ENCODE results near the gene SRGAP2C. TPM values are rescaled to one million over a fixed set of nuclear protein-coding genes. Genes with fewer than 3 reads are reported as not detected.
"Not testable (repeated sequence)": the region's sequence is repeated elsewhere in the genome, so short reads cannot be mapped to it uniquely, and the experiment has no call there.

Gene SRGAP2C
- 10 to 100 TPM in 2 of 3 donors, 1 to 10 TPM in 1; 9.8 to 10.4 (median 10.3) TPM for total RNA-seq

DNA sequence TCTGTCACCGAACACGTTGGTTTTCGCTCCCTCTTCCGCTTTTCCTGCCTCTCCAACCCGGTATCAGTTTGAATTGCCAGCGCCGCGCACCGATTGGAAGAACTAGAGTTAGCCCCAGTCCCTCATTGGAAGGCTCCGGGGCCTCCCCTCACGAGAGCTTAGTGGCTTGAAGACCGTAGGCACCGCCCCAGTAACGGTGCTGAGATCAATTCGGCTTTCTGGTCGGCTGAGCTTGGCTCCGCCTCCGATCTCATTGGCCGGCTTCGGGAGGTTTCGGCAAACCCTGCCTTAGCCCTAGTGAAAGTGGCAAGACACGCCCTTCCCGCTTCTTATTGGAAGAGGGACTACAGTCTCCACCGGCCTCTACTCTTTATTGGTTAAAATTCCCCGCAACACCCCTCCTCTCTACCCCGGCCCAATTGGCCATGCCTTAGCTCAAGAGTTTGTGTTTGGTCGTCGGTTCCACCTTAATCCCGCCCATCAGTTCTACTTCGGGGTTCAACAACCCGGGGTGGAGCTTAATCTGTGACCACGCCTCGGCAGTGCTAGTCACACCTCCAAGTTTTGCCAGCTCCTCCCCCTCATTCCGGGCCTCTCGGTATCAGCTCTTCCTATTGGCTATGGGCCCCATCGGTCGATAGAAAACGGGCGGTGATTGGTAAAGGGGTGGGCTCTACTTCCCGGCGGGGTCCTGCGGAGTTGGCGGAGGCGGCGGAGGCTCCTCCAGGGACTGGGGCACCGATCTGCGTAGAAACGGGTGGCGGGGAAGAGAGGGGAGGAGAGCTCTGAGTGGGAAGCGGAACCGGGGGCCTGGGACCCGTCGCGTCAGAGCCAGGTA is at the start of gene SRGAP2C, which contains the start of gene FAM72B:
TSS of gene SRGAP2C (plus strand) at position 686 of the 838 bp plus-strand sequence. CDS start 2,472 bp downstream, outside the sequence.
TSS of gene FAM72B (minus strand) at position 51 of the 838 bp plus-strand sequence. CDS start 851 bp downstream, outside the sequence.
- DNase-seq: peak; percentile 84
- not testable (repeated sequence) for H3K27me3 Mint-ChIP-seq (ENCODE audit: low read depth); H3K36me3 Mint-ChIP-seq (ENCODE audit: insufficient read depth); H3K4me1 Mint-ChIP-seq (ENCODE audit: low read depth); H3K9me3 Mint-ChIP-seq
- H3K4me3 Mint-ChIP-seq: peak within 1 kb of the TSS; percentile 84
- peak; percentile 83 to 84 for ATAC-seq

DNA sequence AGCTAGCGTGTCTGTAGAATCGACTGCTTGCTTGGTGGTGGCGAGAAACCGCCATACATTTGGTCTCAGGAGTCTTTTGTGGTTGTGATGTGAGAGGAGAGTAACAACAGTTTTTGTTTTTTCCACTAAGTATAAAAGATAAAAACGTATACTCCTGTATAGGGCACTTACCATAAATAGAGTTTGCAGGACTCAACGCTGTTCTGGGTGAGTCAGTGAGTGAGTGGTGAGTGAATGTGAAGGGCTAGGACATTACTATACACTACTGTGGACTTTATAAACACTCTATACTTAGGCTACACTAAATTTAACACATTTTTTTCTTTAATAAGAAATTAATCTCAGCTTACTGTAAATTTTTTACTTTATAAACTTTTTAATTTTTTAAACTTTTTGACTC is 44.4 kb upstream of the SRGAP2C start:
- not testable (repeated sequence) for H3K4me3 Mint-ChIP-seq; H3K4me1 Mint-ChIP-seq (ENCODE audit: low read depth); H3K36me3 Mint-ChIP-seq (ENCODE audit: insufficient read depth); H3K9me3 Mint-ChIP-seq; H3K27me3 Mint-ChIP-seq (ENCODE audit: low read depth); DNase-seq; ATAC-seq

DNA sequence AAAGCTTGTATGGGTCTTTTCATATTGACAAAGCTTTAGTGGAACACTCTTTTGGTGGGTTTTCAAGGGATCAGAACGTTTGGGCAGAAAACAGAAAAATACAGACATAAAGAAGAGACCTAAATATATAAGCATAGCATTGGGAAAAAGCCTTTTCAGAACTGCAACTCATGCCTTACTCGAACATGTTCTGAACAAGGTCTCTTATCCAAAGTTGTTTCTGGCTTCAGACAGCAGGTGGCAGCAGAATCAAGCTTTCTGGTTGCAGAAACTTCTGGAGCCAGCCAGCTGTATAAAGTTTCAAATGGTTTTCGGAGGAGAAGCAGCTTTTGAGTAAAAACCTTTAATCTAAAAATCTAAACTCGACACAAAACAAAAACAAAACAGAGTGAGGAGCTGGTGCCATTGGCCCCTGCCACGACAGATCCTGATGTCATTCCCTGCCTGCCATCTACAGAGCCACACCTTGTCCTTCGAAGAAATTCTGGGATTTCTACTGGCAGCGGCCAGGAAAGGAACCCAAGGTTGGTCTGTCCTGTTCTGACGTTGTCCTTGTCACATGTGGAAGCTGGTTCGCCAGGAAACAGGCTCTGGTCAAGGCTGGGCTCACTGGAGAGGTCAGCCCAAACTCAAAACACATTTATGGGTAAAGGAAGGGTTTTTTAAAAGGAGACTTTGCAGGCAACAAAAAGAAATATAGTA is 36.1 kb upstream of the SRGAP2C start:
- H3K4me1 Mint-ChIP-seq (ENCODE audit: low read depth); H3K9me3 Mint-ChIP-seq; H3K4me3 Mint-ChIP-seq; H3K36me3 Mint-ChIP-seq (ENCODE audit: insufficient read depth); DNase-seq; H3K27me3 Mint-ChIP-seq (ENCODE audit: low read depth): not testable (repeated sequence)
- peak; percentile 61 to 63 for ATAC-seq

DNA sequence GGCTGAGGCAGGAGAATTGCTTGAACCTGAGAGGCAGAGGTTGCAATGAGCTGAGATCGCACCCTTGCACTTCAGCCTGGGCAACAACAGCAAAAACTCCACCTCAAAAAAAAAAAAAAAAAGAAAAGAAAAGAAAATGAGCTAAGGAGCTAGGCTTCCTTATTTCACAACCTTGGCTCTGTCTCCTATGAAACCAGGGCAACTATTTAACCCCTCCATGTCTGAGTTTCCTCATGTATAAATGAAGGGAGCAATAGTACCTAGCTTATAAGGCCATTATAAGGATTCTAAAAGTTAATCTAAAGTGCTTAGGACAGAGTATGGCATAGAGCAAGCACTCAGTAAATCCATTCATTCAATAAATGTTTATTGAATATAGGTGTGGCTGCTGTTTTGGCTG is 33.5 kb upstream of the SRGAP2C start:
- not testable (repeated sequence) for ATAC-seq; H3K9me3 Mint-ChIP-seq; DNase-seq; H3K4me1 Mint-ChIP-seq (ENCODE audit: low read depth); H3K27me3 Mint-ChIP-seq (ENCODE audit: low read depth); H3K4me3 Mint-ChIP-seq; H3K36me3 Mint-ChIP-seq (ENCODE audit: insufficient read depth)

DNA sequence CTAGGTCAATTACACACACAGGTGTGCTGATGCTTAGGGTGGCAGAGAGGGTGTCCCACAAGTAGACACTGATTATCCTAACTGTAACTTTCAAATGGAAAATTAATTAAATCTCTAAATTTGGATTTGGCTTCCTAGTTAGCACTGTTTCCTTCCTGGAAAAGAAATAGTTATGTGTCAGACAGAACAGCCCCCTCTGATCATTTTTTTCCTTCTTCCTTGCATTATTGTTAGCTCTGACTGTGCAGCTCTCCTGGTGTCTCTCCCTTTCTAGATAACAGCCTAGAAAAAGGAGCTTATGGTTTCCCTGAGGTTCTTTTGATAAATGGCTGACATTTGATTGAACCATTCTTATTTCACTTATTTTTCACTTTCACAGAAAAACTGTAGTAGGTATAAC is 32.0 kb upstream of the SRGAP2C start:
- H3K4me3 Mint-ChIP-seq, ATAC-seq: not testable (repeated sequence)

DNA sequence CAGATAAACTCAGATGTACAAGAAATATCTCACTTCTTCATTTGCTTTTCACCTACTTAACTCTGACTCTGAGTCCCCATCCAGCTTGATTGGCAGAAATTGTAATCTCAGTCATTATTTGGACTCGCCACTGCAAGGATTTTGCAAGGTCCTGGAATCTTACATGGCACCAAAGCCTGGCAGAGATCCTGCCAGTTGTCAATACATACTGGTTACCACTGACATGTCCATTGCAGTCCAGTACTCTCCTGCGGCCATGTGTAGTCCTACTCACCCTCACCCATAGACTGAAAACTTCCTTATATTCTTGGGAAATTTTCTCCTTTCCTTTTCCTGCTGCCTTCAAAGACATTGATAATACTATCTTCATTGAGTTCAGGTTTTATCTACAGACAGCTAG is 30.0 kb upstream of the SRGAP2C start:
- not testable (repeated sequence) for H3K4me3 Mint-ChIP-seq; H3K36me3 Mint-ChIP-seq (ENCODE audit: insufficient read depth); ATAC-seq; DNase-seq; H3K4me1 Mint-ChIP-seq (ENCODE audit: low read depth); H3K9me3 Mint-ChIP-seq; H3K27me3 Mint-ChIP-seq (ENCODE audit: low read depth)

More for the DNA sequence above, 32.0 kb upstream of the SRGAP2C start:
- DNase-seq; H3K36me3 Mint-ChIP-seq (ENCODE audit: insufficient read depth); H3K9me3 Mint-ChIP-seq; H3K4me1 Mint-ChIP-seq (ENCODE audit: low read depth); H3K27me3 Mint-ChIP-seq (ENCODE audit: low read depth): not testable (repeated sequence)

DNA sequence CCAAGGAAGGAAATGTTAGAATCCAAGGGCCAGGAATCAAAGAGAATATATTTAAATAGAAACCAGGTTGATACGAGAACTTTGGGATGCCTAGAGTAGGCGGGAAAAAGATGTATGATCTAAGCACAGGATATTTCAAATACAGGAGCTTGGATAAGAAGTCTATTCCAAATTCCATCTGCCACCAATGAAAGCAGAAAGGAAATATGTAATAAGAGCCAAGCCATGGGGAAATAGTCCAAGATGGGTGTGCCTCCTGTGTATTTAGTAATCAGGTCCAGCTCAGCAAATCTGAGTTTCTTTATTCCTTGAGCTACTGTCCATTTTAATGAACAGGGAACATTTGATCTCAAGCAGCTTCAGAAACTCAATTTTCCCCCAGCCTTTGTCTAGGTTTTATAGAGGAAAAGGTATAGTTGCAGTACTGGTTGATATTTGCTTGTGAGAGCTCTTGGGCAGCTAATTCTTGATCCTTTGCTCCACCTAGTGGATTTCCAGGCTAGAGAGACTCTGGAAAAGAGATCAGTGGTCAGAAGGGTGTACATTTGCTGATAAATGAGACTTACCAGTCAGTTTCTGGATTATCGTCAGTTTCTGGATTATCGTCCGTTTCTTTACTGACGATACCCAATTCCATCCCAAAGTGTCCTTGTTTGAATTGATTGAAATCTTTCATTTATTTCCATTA is 29.0 kb upstream of the SRGAP2C start:
- not testable (repeated sequence) for H3K4me3 Mint-ChIP-seq; H3K4me1 Mint-ChIP-seq (ENCODE audit: low read depth); ATAC-seq; DNase-seq; H3K27me3 Mint-ChIP-seq (ENCODE audit: low read depth); H3K9me3 Mint-ChIP-seq; H3K36me3 Mint-ChIP-seq (ENCODE audit: insufficient read depth)

DNA sequence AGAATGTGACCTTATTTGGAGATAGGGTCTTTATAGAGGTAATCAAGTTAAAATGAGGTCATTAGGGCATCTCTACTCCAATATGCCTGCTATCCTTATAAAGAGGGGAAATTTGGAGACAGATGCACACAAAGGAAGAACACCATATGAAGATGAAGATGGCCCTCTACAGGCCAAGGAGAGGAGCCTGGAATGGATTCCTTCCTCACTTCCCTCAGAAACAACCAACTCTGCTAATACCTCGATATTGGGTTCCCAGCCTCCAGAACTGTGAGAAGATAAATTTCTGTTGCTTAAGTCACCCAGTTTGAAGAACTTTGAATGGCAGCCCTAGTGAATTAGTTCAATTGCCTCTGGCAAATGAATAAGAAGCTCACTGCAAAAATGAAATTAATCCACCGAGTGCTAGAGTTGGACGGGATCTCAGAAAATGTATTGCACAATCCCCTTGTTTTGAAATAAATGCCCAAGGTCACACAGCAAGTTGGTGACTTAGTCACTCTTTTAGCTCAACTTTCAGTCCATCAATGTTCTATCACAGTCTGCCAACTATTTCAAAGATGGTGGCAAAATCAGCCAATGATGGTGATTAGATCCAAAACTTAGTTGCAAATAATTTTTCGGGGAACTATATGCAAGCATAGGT is 27.7 kb upstream of the SRGAP2C start:
- not testable (repeated sequence) for ATAC-seq; H3K4me1 Mint-ChIP-seq (ENCODE audit: low read depth); H3K27me3 Mint-ChIP-seq (ENCODE audit: low read depth); H3K4me3 Mint-ChIP-seq; H3K36me3 Mint-ChIP-seq (ENCODE audit: insufficient read depth); H3K9me3 Mint-ChIP-seq; DNase-seq

DNA sequence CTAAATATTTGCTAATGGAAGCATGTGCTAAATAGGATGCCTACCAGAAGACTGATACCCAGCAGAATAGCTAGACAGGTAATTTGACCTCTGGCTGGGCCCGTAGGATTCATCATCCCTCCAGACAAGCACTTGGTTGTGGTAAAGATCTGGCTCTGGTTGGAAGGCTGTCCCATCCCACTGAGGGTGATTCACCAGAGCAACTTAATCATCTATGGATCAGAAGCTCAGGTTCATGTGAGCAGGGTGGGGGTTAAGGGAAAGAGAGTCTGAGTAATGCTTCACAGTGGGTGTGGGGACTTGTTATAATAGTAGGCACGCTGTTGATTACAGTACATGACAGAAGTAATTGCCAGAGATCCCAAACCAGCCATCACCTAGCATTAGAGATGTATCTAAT is 27.2 kb upstream of the SRGAP2C start:
- not testable (repeated sequence) for H3K27me3 Mint-ChIP-seq (ENCODE audit: low read depth); H3K4me3 Mint-ChIP-seq
- peak; percentile 28 to 37 for ATAC-seq

DNA sequence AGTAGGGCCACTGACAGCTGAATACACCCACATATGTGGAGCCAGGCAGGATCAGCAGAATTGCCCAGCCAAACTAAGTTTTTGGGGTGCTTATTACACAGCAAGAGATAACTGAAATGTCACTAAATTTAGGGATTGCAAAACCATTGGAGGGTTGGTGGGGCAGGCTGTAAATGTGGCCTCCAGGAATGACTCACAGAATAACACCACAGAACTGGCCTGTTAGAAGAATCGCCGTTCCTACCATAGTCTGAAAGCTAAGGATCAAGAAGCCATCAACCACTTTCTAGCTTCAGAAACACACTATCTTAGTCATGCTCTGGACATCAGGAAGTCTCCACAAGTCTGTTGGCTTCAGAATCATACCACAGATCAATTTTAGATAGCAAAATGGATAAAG is 24.7 kb upstream of the SRGAP2C start:
- DNase-seq; ATAC-seq; H3K36me3 Mint-ChIP-seq (ENCODE audit: insufficient read depth); H3K9me3 Mint-ChIP-seq; H3K4me1 Mint-ChIP-seq (ENCODE audit: low read depth); H3K4me3 Mint-ChIP-seq; H3K27me3 Mint-ChIP-seq (ENCODE audit: low read depth): not testable (repeated sequence)

More for the DNA sequence above, 27.2 kb upstream of the SRGAP2C start:
- H3K9me3 Mint-ChIP-seq; H3K36me3 Mint-ChIP-seq (ENCODE audit: insufficient read depth); DNase-seq; H3K4me1 Mint-ChIP-seq (ENCODE audit: low read depth): not testable (repeated sequence)

DNA sequence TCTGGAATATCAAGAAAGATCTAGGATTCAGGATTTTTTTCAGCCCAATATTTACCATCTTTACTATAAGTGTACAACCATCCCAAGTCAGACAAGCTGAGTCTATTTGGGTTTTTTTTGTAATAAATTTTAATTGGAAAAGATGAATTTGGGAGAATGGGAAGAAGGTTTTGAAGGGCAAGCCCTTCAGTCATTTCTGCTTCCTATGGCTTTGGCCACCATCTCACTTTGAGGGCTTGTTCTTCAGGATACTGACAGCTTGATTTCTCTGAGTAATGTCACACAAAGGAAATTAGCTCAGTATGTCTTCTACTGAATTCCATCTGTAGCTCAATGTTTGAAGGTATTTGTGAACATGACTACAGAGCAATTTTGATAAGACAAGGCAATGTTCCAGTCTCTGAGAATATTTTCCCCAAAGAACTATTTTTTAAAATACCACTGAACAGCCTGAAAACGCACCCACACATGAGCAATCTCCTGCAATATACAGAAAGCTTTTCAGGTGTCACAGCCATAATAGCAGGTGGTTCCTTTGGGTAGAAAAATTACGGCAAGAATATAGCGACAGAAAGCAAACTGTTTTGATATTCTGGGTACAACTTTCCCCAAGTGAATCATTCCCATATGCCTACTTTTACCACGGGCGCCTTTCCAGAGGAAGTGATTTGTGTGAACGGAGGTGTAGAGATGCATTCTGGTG is 23.4 kb upstream of the SRGAP2C start:
- H3K36me3 Mint-ChIP-seq (ENCODE audit: insufficient read depth); H3K4me3 Mint-ChIP-seq; DNase-seq; ATAC-seq; H3K27me3 Mint-ChIP-seq (ENCODE audit: low read depth); H3K4me1 Mint-ChIP-seq (ENCODE audit: low read depth); H3K9me3 Mint-ChIP-seq: not testable (repeated sequence)

DNA sequence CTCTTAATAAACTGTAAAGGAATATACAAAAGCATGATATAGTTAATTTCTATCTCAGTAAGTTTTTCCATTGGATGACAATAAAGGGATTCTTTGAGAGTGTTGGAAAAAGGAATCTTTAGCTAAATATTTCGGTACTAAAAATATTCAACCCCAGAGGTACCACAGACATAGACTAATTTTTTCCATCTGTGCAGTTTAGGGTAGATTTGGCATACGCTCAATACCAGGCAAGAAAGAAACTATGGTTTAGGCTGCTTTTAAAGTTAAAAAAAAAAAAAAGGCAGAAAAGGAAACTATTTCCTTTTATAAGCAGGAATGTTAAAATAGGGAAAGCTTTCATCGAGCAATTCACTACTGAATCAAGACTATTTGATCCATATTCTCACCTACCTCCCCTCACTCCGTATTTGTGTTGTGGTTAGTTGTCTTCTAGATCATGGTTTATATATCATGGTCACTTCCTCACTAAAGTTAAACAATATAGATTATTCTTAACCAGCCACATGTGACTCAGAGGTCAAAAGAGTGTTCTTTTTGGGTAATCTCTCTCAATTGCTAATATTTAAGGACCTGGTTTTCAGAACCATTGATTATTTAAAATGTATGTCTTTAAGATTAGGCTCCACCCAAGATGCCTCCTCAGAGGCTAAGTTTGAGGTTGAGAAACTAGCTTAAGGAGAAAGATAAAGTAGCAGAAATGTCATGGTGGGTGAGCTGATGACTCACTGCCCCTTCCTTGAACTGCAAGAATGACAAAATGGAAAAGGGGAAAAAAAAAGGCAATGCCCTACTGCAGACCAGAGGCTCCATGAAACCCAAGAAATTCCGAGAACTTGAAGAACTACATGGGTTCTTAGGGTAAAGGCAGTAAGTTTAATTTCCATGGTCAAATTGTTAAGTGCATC is 20.7 kb upstream of the SRGAP2C start:
- H3K36me3 Mint-ChIP-seq (ENCODE audit: insufficient read depth); DNase-seq; H3K27me3 Mint-ChIP-seq (ENCODE audit: low read depth); H3K9me3 Mint-ChIP-seq; H3K4me1 Mint-ChIP-seq (ENCODE audit: low read depth); H3K4me3 Mint-ChIP-seq: not testable (repeated sequence)
- peak in 1 of 2 donors; percentile 51 for ATAC-seq

DNA sequence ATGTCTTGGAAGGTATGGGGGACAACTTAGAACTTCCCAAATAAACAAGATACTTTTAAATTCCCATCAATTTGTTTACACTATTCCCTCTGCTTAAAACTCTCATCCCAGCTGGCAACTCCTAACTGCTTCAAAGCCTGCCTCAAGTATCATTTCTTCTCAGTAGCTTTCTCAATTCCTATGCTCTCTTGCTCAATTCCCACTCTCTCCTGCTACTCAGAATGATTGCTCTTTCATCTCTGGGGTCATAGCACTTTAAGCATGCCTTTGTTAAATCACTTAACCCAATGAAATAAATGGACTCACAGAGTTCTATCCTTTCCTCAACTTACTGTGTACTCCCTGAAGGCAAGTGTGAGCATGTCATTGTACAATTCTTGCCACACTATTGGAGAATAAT is 19.5 kb upstream of the SRGAP2C start:
- H3K4me1 Mint-ChIP-seq (ENCODE audit: low read depth); H3K27me3 Mint-ChIP-seq (ENCODE audit: low read depth): not testable (repeated sequence)

More for the DNA sequence above, 19.5 kb upstream of the SRGAP2C start:
- not testable (repeated sequence) for H3K36me3 Mint-ChIP-seq (ENCODE audit: insufficient read depth); H3K4me3 Mint-ChIP-seq; DNase-seq; ATAC-seq; H3K9me3 Mint-ChIP-seq

Data from activated T-cell treated with anti-CD3 and anti-CD28 coated beads, Interleukin-2, amount 50 U/mL, for 4 hours (primary cell).